Glutamatergic neuron (in vitro differentiated cells): ENCODE measurements around the gene IFI44L. TPM values are rescaled to one million over a fixed set of nuclear protein-coding genes. Genes with fewer than 3 reads are reported as not detected.

Source experiments
- DNase-seq: peaks from one replicate; pipeline ENCODE4 v3.0.0; 2022
- H3K27ac Mint-ChIP-seq: one replicate; pipeline ENCODE4 v1.8.0; 2020; ENCODE audit warnings: mild to moderate bottlenecking, mixed read lengths, inconsistent platforms; ENCODE audit not compliant: unreplicated experiment
- H3K27me3 Mint-ChIP-seq: one replicate; pipeline ENCODE4 v1.8.0; 2020; ENCODE audit warnings: mild to moderate bottlenecking, moderate library complexity, mixed read lengths, inconsistent platforms; ENCODE audit not compliant: unreplicated experiment
- H3K36me3 Mint-ChIP-seq: one replicate; pipeline ENCODE4 v1.8.0; 2020; ENCODE audit warnings: mild to moderate bottlenecking, mixed read lengths, inconsistent platforms; ENCODE audit not compliant: unreplicated experiment
- H3K4me1 Mint-ChIP-seq: one replicate; pipeline ENCODE4 v1.8.0; 2020; ENCODE audit warnings: mild to moderate bottlenecking, low read depth, mixed read lengths, inconsistent platforms; ENCODE audit not compliant: unreplicated experiment
- H3K4me3 Mint-ChIP-seq: one replicate; pipeline ENCODE4 v1.8.0; 2020; ENCODE audit warnings: mild to moderate bottlenecking, mixed read lengths, inconsistent platforms; ENCODE audit not compliant: unreplicated experiment
- H3K9me3 Mint-ChIP-seq: one replicate; pipeline ENCODE4 v1.8.0; 2020; ENCODE audit warnings: mild to moderate bottlenecking, moderate library complexity, mixed read lengths, inconsistent platforms; ENCODE audit not compliant: unreplicated experiment
- CTCF ChIP-seq: fragments of 200-600 bp; sonication (generic); IDR thresholded peaks from one replicate; pipeline ENCODE4 v1.5.0; 2021; ENCODE audit not compliant: partially characterized antibody, unreplicated experiment
- long read RNA-seq: library from polyadenylated mRNA; unstranded; transcript quantifications from one replicate; pipeline ENCODE4 v2.0.0, GENCODE V29; 2020; ENCODE audit not compliant: unreplicated experiment
- total RNA-seq: library from RNA; stranded (reverse); fragmentation: NEBNext Ultra II Directional; extraction: Animal tissue kit (Norgen Biotek cat#: 25700); gene quantifications from one replicate; pipeline ENCODE4 v1.2.1, GENCODE V29; 2021; ENCODE audit not compliant: unreplicated experiment

IFI44L gene
- not detected for total RNA-seq
- long read RNA-seq: 0 reads

- Mint-ChIP-seq H3K9me3 (no peaks in the 10 kb centered on the region), H3K36me3 (no peaks in the 10 kb centered on the region), H3K4me1 (no peaks in the 10 kb centered on the region), H3K27me3 (no peaks in the 10 kb centered on the region), H3K27ac (no peak within 1 kb of the TSS), H3K4me3 (no peak within 1 kb of the TSS)
- TF ChIP-seq CTCF: no peak
- DNase-seq: no peak
Observed at GRCh38 chr1:78619803-78620579, at the start of gene IFI44L. IFI44L (plus strand) TSS chr1:78620448; CDS start chr1:78627916, 7,468 bp downstream.

GRCh38 chr1:78570539-78570938, 49.7 kb upstream of the IFI44L start:
- Mint-ChIP-seq H3K4me1 (no peaks in the 10 kb centered on the region), H3K27me3 (no peaks in the 10 kb centered on the region), H3K9me3 (no peaks in the 10 kb centered on the region), H3K27ac (no peak overlapping the region), H3K36me3 (no peaks in the 10 kb centered on the region), H3K4me3 (no peak overlapping the region)
- no peak for DNase-seq
- no peak for TF ChIP-seq CTCF

GRCh38 chr1:78577257-78578100, 42.8 kb upstream of the IFI44L start:
- Mint-ChIP-seq H3K36me3 (no peaks in the 10 kb centered on the region), H3K27me3 (no peaks in the 10 kb centered on the region), H3K27ac (no peak overlapping the region), H3K4me3 (no peak overlapping the region), H3K9me3 (no peaks in the 10 kb centered on the region), H3K4me1 (no peaks in the 10 kb centered on the region)
- no peak for DNase-seq
- no peak for TF ChIP-seq CTCF

- no peaks in the 10 kb centered on the region for H3K36me3 Mint-ChIP-seq
- no peaks in the 10 kb centered on the region for H3K9me3 Mint-ChIP-seq
- H3K4me3 Mint-ChIP-seq: no peak overlapping the region
- H3K4me1 Mint-ChIP-seq: no peaks in the 10 kb centered on the region
- DNase-seq: no peak
- H3K27me3 Mint-ChIP-seq: no peaks in the 10 kb centered on the region
- no peak for TF ChIP-seq CTCF
- no peak overlapping the region for H3K27ac Mint-ChIP-seq
Observed at GRCh38 chr1:78586572-78586971, 33.7 kb upstream of the IFI44L start.

- DNase-seq: no peak
- no peaks in the 10 kb centered on the region for H3K27me3 Mint-ChIP-seq
- H3K4me1 Mint-ChIP-seq: no peaks in the 10 kb centered on the region
- no peaks in the 10 kb centered on the region for H3K9me3 Mint-ChIP-seq
- no peaks in the 10 kb centered on the region for H3K36me3 Mint-ChIP-seq
- no peak for TF ChIP-seq CTCF
- H3K4me3 Mint-ChIP-seq: no peak overlapping the region
- no peak overlapping the region for H3K27ac Mint-ChIP-seq
Observed at GRCh38 chr1:78587211-78587610, 33.0 kb upstream of the IFI44L start.
